CD4-positive, alpha-beta T cell treated with Interleukin-15 for 1 hour (primary cell): ENCODE measurements around the gene ZBED3.
"Not testable (repeated sequence)": the region's sequence is repeated elsewhere in the genome, so short reads cannot be mapped to it uniquely, and the experiment has no call there.

ENCODE experiments used
- DNase-seq: peaks from one replicate; pipeline ENCODE4 v3.0.0-alpha.2; 2020

ZBED3 gene, protein sequence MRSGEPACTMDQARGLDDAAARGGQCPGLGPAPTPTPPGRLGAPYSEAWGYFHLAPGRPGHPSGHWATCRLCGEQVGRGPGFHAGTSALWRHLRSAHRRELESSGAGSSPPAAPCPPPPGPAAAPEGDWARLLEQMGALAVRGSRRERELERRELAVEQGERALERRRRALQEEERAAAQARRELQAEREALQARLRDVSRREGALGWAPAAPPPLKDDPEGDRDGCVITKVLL

DNA sequence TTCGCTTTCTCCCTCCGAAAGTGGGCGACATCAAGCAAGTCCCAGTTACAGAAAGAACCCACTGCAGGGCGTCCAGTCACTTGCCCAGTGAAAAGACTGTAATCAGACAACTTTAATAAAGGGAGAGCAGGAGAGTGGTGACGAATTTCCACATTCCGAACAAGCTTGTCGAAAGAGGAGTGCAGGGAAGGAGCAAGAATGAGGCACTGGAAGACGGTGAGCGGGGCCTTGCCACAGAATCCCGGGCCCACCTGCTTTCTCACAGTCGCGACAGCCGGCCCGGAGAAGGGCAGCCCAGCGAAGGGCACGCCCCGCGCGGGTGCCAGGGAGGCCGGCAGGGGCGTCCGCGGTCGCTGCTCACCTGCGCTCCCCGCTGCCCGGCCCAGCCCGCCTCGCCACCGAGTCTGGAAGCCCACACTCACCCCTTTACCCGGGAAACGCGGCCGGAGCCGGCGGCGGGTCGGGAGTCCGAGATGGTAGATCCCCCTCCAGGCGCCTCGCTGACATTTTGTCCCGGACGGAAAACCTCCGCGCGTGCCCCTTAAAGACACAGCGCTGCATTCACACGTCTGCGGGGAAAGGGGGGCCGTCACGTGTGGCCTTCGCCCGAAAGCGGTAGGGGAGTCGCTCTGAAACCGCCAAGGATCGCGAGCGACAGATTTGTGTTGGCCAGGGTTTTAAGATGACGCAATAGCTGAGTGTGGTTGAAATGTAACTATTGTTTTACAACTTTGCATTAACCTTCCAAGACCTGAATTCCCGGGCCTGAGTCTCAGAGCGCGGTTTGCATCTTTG, at the start of gene ZBED3:
TSS of gene ZBED3 (minus strand) at position 597 of the 795 bp plus-strand sequence. CDS start 9,407 bp downstream, outside the sequence.
- DNase-seq, result peak; percentile 58

DNA sequence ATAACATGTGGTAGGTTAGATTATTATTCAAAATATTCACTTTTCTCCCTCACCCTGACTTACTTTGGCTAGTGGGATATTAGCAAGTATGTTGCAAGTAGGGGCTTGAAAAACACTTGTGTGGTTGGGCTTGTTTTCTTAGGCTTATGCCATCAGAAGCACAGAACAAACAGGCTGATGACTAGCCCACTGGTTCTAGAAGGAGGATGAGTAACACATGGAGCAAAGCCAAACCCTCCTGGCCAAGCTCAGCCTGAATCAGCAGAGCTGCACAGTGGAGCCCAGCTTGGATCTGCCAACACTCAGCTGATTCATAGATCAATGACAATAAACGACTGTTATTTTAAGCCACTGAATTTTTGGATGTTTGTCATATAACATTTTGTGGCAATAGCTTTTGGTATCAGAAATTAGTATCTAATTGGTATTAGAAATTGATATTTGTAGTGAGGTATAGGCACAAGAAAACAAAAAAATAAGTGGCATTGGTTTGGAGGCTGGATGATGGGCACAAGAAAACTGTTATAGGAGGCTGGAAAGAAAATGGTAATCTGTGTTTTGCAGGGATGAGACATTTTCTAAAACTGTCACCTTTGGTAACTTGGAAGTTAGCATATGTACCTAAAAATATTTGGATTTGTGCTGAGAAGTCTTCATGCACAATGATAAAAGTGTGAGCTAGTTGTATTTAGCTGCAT, 46.1 kb upstream of the ZBED3 start:
- no peak for DNase-seq

DNA sequence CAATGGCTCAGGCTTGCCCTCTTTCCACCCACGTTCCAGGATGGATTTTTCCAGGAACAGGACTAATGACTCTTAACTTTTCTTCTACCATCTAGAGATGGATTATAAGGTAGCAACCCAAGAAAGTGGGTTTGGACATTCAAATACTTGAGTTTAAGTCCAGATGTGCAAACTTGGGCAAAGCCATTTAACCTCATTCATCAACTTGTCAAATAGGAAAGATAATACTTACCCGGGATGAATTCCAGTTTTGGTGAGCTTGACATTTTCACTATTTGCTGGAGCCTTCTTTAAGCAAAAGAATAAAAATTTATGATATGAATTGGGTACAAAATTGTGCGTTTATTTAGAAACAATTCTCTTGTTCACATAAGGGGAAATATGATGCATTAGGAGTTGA, 44.3 kb upstream of the ZBED3 start:
- no peak for DNase-seq

DNA sequence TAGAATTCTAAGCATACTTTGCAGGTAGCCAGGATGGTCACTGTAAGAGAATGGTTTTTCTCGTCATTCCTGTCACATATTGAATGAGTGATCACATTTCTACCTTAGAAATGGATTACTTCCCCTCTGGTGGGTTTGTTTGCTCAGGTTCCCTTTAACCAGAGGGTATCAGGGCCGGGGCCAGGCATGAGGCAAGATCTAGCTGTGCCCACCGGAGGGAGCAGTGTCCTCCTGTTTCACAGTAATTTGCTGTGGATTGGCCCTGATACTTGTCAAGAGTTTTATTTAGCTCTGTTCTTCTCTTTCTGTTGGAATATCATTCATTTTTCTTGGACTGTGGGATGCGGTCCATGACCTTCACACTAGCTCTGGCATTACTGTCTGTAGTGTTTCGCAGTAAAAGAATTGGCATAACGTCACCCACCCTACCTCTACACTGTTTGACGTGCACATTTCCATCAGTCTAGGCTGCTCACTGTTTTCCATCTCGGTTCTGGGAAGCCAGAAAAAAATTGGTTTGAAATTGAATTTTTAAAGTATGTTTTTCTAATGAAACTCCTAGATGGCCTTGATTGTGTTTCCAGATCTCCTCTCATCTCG, 42.4 kb upstream of the ZBED3 start:
- DNase-seq, result no peak

DNA sequence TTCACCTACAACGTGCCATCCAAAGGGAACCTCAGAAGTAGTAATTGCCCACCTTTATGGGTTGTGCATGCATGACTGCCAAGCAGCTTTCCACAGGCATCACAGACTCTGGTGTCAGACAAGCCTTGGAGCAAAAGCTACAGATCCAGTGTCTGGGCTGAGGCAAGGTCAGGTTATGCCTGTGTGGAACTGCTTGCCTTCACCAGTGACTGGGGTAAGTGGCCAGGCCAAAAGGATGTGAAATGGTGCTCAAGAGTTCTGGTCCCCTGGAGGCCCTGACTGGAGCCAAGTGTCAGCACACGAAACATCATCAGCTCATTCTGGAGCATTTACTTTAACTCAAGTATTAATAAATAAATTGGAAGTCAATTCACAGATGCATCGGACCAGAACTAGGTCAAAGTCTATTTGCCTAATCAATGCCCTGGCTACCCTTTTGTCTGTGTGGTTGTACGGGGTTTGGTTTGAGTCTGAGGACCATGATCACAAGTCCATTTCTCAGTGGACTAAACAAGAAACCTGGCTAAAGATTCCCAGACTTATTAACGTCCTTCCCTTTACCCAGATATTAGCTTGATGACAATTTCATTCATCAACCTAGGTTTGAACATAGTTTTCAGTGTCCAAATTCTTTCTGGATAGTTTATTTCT, 41.5 kb upstream of the ZBED3 start:
- no peak for DNase-seq

DNA sequence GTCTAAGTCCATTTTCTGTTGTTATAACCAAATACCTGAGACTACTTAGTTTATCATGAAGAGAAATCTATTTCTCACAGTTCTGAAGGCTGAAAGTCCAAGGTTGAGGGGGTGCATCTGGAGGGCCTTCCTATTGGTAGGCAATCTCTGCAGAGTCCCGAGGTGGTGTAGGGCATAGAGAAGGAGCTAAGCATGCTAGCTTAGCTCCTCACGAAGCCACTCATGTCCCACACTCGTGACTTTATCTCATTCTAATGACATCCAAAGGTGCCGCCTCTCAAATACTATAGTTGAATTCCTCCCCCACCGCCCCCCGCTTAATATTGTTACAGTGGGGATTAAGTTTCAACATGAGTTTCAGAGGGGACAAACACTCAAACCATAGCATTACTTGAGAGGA, 36.0 kb upstream of the ZBED3 start:
- no peak for DNase-seq

DNA sequence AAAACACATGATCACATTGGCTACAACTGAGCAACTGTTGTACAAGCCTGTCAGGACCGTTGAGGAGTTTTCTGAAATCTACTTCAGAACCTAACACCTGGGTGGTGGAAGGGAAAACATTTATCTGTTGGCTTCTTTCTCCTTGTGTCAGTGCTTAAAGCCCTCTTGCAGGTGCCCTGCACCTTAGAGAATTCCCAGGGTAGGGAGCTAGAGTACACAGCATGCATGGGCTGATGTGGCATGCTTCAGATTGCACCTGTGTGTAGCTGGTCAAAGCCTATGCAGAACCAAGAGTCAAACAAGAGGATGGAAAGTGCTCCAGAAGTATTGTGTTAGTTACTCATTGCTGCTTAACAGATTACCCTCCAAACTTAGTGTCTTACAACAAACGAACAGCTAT, 33.6 kb upstream of the ZBED3 start:
- no peak for DNase-seq

DNA sequence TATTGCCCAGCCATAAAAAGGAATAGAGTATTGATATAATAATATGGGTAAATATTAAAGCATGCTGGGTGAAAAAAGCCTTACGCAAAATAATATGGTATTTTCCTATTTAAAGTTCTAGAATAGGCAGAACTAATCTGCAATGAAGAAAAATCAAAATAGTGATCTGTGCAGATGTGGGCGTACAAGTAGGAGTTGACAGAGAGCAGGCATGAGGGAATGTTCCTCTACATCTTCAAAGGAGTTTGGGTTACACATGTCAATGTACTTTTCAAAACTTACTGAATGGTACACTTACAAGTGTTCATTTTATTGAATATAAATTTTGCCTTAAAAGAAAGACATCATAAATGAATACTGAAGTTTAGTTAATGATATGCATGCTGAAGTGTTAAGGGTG, 33.0 kb upstream of the ZBED3 start:
- no peak for DNase-seq

DNA sequence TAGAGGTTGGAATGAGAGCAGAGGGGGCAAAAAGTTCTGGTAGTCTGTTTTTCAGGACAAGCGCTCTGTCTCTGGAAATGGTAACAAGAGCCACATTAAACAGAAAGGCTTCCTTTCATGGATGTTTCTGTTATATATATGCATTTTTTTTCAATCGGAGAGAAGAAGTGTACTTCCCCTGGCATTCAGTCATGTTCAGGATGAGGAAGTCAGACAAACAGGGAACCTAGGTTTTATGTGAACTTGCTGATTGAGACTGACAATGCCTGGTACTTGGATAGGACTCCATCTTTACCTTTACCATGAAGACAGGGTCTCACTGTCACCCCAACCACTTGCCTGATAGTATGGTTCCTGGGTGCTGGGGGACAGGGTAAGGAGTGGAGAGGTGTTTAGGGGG, 30.1 kb upstream of the ZBED3 start:
- DNase-seq, result no peak

DNA sequence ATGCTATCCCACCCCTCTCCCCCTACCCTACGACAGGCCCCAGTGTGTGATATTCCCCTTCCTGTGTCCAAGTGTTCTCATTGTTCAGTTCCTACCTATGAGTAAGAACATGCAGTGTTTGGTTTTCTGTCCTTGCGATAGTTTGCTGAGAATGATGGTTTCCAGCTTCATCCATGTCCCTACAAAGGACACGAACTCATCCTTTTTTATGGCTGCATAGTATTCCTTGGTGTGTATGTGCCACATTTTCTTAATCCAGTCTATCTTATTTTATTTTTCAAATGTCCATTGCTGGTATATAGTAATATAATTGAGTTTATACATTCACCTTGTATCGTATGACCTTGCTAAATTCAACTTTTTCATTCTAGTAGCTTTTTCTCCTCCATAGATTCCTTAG, 19.9 kb upstream of the ZBED3 start:
- DNase-seq, result not testable (repeated sequence)

DNA sequence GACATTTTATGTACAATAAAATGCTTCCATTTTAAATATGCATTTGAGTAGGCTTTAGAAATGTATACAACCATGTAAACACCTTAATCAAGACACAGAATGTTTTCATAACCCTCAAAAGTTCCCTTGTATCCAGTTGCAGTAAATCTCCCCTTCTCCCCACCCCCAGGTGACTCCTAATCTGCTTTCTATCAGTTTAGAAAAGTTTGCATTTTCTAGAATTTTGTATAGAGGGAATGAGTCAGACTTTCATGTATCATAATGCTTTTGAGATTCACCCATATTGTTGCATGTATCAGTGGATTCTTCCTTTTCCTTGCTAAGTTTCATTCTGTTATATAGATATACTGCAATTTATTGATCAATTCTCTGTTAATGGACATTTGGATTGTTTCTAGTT, 17.7 kb upstream of the ZBED3 start:
- no peak for DNase-seq

DNA sequence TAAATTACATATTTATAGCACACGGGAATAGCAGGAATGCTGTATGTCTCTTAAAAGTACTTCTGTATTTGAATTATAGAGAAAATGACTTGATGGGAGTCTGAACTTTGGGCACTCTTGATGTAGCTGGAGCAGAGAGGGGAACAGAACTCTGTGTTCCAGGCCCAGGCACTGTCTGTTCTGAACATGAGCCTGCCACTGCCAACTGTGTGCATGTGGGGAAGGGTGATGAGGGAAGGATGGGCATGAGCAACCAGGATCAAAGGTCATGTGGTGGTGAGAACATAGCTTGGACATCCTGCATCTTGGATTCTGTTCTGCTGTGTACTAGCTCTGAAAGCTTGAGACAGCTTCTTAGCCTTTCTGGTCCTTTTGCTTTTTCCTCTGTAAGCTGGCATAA, 16.4 kb upstream of the ZBED3 start:
- DNase-seq, result no peak

DNA sequence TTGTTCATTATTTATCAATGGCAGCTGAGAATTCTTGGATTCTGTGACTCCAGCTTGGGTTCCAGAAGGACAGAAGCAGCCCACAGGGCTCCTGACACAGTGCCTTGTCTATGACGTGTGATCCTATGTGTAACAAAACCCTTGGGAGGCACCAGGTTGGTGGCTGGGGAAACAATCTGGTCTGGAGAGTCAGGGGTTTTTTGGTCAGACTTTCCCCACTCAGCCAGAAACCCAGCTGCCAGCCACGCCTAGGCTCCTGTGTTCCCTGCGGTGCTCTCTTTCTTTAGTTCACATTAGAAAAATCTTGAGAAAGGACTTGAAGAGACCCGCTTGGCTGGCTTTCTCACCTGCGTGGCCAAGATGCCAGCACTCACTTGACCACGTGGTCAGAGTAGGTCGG, 15.5 kb upstream of the ZBED3 start:
- DNase-seq, result no peak

DNA sequence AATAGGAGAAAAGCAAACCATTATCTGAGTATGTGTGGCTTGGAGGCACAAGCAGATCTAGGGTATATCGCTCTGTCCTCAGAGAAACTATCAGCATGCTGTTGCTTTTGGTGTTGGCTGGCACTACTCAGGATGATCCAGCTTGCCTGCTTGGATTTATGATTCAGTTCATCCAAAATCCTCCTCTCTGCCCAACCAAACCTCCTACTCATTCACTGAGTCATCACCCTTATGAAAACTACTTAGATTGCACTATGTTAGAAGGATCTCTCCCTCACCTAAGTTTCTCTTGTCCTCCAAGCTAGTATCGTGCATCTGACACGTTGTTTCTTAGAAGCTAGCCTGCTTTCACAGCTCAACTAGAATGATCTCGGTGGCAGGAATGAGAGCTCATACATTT, 14.2 kb upstream of the ZBED3 start:
- DNase-seq, result no peak

DNA sequence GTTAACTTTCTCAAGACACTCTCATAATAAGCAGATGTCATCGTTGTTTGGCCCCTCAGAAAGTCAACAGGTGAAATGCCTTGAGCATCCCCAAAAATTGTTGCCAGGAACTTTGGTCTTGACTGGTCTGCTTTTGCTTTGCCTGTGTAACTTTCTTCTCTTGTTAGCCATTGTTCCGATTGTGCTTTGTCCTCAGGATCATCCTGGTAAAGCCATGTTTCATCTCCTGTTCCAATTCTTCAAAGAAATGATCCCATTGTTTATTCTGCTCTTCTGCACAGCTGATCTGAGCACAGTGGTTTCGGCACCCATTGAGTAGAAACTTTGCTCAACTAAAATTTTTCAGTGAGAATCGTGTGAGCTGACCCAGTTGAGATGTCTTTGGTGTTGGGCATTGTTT, 8.1 kb upstream of the ZBED3 start:
- DNase-seq, result no peak

DNA sequence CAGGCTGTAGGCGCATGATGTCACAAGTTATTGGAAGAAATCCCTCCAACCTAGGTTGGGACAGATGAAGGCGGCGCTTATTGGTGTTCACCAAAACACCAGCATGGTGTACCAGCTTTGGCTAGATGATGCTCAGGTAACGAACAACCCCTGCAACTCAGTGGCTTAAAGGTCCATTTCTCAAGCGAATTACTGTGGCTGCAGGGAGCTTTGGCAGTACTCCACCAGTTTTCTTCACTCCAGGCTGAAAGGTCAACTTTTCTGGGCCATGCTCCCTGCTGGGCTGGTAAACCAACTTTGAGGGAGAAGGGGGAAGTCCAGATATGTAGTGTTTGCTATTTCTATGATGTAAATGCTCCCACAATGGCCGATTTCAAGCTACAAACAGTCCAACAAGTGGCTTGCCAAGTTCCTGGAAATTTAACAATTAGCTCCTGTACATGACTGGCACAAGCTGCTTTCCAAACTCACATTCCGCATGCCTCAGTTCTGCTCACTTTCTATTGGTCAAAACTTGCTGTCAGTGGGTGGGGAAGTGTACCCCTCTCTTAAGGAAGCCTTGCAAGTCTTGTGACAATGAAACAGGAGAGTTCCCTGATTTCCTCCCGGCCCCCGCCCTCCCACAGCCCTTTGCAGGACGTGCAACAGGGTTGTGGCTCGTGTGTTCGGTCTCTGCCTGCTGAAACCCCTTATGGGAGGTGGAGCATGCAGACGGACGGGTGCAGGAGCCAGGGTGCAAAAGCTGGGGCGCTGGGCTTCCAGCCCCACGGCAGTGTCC, 588 bp upstream of the ZBED3 start:
- no peak for DNase-seq

DNA sequence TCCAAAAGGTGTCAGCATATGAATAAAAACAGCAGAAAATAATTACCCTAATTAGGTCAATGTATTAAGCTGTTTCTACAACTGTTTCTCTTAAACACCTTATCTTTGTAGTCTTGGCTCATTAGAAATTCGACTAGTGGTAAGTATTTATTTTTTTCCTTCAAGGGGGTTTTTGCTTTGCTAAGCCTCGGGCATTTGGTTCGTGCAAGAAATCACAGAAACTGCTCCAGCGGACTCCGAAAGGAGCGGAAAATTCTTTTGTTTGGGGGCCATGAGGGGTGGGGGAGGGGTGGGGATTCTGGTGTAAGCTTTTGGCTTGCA, 757 bp downstream of the ZBED3 start:
- DNase-seq, result no peak

DNA sequence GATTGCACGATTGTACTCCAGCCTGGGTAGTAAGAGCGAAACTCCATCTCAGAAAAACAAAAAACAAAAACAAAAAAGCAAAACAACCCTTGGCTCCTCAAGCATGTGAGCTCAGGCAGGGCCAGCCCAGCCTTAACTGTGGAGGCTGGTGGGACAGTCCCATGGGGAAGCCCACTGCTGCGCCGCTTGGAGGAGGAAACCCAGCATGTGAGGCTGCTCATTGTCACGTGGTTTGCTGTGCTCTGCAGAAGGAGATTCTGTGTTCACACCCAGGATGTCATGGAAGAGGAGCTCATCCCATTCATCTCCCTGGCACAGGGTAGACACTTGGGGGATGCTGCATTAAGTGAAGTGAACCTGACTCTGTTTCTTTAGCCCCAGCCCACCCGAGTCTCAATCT, 4.0 kb downstream of the ZBED3 start:
- no peak for DNase-seq

DNA sequence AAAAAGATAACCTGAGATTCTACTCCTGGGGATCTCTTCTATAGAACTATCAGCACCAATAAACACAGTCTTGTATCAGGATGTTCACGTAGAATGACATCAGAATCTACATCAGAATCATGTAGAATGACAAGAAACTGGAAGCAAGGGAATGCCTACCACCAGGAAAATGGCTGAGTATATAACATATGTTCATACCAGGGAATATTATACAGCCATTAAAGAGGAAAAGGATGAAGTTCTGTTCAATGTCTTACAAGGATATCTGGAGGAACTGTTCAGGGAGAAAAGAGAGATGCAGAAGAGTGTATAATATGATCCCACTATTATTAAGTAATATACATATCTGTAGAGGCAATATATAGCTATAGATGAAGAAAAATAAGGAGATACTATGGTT, 4.8 kb downstream of the ZBED3 start:
- no peak for DNase-seq

DNA sequence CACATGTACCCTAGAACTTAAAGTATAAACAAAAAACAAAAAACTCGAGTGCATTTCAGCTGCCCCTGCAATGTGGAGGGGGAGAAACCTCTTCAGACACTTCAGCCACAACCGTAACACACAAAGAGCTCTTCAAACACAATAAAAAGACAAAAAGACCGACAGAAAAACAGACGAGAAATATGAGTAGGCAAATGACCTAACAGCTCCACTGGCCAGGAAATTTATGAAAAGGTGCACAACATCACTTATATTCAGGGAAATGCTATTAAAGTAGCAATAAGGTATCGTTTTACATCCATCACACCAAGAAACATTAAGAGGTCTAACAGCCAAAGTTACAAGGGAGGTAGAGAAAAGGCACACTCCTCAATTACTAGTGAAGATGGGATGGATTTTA, 6.2 kb downstream of the ZBED3 start:
- no peak for DNase-seq

DNA sequence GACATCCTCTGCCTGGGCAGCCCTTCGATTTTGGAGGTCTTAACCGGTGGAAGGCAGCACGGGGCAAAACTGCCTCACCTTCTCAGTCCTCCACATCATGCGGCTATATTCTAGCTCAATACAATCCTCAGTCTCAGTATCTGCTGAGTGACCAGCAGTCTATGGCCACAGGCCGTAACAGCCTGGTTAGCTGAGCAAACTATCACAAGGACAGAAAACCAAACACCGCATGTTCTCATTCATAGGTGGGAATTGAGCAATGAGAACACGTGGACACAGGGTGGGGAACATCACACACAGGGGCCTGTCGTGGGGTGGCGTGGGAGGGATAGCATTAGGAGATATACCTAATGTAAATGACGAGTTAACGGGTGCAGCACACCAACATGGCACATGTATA, 6.6 kb downstream of the ZBED3 start:
- DNase-seq, result not testable (repeated sequence)

DNA sequence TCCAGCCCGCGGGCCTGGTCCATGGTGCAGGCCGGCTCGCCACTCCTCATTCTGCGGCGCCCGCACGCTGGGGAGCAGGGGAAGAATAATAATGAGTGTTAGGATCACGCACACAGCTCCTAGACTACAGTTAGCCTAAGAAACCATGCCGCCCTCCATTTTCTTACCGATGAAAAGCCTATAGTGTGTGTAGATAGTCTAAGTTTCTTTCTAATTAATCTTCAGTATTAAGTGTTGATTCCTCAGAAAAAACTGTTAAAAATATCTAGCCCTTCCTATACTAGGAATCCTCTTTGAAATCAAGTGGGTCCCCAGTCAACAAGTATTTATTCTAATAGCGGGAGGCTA, 9.3 kb downstream of the ZBED3 start:
- no peak for DNase-seq
